Glomerular visceral epithelial cell (primary cell): Measurements from ENCODE around the gene WSB1.

ENCODE experiments used
- DNase-seq: peaks from one replicate; pipeline ENCODE4 v3.0.0-alpha.2; 2016; ENCODE audit errors: extremely low spot score

Gene WSB1

DNA sequence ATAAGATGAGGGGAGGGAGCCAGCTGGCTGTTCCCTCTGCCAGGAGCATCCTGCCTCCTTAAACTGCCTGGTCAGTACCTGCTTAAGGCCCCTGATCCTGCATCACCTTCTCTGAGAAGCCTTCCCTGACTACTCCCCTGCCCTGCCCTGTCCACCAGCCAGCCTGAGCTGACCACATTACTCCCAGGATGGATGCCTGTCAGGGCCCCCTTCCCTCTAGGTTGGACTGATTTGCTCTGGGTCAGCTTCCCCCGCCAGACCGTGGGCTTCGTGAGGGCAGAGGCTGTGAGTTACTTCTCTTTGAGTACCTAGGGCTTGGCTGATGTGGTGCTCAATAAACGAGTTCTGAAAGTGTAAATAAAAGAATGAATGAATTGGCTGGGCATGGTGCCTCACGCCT lies 63.3 kb downstream of the WSB1 start:
- no peak for DNase-seq

DNA sequence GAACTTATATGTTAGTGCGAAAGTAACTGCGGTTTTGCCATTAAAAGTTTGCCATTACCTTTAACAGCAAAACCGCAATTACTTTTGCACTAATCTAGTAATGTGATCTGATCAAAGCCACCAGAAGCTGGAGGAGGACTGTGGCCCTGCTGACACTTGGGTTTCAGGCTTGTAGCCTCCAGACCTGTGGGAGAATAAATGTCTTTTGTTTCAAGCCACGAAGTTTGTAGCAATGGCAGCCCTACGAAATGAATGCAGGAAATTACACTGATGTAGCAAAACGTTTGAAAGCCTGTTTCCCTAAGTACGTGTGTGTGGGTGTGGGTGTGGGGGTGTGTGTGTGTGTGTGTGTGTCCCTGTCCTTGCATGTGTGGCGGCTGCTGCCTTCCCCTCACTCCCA lies 66.6 kb downstream of the WSB1 start:
- no peak for DNase-seq

DNA sequence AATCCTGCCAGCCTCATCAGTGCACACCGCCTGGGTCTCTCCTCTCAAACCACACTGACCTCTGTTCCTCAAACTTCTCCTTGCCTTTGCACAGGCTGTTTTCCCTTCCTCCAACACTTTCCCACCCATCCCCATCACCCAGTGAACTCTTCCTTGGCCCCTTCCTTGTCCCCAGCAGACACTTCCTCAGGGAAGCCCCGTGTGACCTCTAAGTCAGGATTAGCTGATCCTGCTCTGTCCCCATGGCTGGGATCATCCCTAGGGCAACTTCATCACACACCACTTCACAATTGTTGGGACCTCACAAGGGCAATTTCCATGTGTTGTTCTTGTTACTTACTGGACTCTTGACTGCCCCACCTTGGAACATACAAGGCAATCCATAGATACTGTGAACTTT lies 67.8 kb downstream of the WSB1 start:
- no peak for DNase-seq

DNA sequence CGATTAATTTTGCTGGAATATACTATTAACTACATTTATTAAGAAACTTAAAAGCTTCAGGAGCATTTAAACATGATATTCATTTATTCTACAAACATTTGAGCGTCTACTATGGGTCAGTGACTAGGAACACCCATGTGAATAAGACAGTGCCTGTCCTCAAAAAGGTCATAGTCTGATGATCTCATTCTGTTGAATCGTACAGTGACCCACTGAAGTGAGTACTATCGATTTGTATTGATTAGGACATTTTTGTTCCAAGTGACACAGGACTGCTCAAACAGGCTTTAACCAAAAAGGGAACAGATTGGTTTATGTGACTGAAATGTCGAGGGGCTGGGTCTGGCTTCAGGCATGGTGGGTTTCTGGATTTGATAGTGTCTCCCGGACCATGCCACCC lies 68.6 kb downstream of the WSB1 start:
- DNase-seq: no peak

DNA sequence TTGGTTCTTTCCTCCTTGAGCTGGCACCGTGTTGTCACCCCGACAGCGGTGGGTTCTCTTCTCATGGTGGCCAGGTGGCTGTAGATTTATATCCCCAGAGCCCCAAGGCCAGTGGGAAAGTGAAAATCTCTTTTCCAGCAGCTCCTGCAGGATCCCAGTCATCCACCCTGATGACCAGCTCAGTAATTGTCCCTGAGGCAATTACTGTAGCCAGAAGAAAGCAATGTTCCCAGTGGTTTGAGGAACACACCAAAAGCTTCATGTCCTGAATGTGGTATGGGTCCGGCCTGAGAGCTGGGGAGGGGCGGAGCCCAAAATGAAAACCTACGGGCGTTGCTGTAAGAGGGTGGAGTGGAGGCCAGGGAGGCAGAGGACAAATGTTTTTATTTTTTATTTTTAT lies 69.0 kb downstream of the WSB1 start:
- DNase-seq: no peak

DNA sequence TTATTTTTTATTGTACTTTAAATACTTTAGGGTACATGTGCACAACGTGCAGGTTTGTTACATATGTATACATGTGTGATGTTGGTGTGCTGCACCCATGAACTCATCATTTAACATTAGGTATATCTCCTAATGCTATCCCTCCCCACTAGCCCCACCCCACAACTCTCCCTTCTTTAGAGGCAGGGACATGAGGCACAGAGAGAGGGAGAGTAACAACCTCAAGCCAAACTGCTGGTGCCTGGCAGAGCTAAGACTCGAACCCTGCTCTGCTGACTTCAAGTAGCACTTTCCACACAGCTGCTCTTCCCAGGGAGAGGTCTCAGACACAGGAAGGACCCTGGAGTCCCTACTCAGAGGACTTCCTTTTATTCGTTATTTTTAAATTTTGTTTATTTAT lies 69.4 kb downstream of the WSB1 start:
- no peak for DNase-seq
